ENCODE data around the gene FANCG.
A peak's percentile ranks its signal among the peaks of the same experiment; 100 is the strongest.

FANCG gene

DNA sequence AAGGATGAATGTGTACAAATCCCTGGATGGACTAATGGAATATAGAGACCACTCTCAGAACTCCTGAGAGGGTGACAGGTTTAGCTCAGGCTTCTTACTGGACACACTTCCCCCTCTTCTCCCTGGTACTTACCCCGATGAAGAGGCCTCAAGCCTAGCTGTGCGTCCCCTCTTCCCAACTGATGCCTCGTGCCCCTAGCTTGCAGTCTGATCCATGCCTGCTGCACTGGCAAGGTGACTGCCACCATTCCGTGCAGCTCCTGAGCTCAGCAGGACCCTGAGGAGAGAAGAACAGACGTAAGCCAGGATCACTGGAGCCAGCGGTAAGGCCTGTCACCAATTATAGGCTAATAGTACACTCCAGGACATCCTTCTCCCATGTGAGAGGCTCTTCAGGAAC lies 28.7 kb upstream of the FANCG start:
- no peak for DNase-seq (ENCODE audit: insufficient read length, low spot score)
- no peak for TF ChIP-seq POLR2A (IDR thresholded peaks at IDR 0.05; ENCODE audit: low read depth, low read length)
- FAIRE-seq, result no peak

GRCh38 chr9:35107297-35108290 lies 27.9 kb upstream of the FANCG start:
- TF ChIP-seq POLR2A (IDR thresholded peaks at IDR 0.05; ENCODE audit: low read depth, low read length), result no peak
- FAIRE-seq, result no peak

GRCh38 chr9:35106343-35106730 lies 26.6 kb upstream of the FANCG start:
- no peak for FAIRE-seq
- DNase-seq (ENCODE audit: insufficient read length, low spot score), result no peak
- TF ChIP-seq POLR2A (IDR thresholded peaks at IDR 0.05; ENCODE audit: low read depth, low read length), result no peak

More at GRCh38 chr9:35107297-35108290, 27.9 kb upstream of the FANCG start:
- no peak for DNase-seq (ENCODE audit: insufficient read length, low spot score)

DNA sequence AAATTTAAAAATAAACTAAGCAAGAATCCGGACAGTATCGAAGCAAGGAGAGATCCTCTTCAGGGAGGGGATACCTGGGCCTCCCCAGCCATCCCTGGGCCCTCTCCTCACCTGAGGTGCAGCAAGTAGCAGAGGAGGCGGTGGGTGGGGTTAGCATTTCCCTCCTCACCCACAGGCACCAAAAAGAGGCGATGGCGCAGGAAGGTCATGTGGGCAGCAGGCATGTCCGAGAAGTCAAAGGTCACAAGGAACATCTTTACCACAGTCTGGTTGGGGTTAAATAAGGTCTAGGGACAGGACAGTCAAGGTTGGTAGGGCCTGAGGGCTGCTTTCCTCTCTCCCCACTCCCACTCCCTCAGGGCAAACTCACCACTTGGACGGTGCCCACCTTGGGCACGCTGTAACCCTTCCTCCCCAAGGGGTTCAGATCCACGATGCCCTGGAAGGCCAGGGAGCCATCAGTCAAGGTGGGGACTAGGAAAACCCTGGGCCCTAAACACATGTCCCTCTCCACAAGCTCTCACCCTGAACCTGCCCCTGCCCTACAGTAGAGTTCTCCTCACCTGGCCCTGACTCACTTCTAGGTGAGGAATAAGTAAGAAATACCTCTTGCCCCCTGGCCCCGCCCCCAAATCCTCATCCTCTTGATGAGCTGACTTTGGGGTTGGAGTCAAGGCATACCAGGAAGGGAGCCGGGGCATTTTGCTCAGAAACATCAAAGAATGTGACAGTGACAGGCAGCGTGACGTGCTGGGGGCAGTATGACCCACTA lies 26.0 kb upstream of the FANCG start:
- DNase-seq (ENCODE audit: insufficient read length, low spot score), result no peak
- TF ChIP-seq POLR2A (IDR thresholded peaks at IDR 0.05; ENCODE audit: low read depth, low read length), result no peak
- no peak for FAIRE-seq

DNA sequence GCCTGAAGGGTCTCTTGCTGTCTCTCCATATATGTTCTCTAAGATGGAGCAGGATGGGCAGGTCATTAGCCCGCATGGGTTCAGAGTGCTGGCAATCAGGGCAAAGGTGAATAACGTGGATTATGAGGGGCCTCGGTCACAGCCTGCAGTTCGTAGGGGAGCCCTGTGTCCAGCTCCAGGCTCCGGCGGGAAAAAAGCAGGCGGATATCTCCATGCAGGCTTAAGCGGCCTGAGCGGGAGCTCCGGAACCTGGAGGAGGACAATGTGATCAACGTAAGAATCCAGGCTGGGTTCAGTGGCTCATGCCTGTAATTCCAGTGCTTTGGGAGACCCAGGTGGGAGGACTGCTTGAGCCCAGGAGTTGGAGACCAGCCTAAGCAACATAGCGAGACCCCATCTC lies 25.4 kb upstream of the FANCG start:
- FAIRE-seq (no peak), DNase-seq (ENCODE audit: insufficient read length, low spot score) (no peak)
- TF ChIP-seq POLR2A (IDR thresholded peaks at IDR 0.05; ENCODE audit: low read depth, low read length), result no peak

- no peak for FAIRE-seq
- TF ChIP-seq POLR2A (IDR thresholded peaks at IDR 0.05; ENCODE audit: low read depth, low read length), result no peak
- no peak for DNase-seq (ENCODE audit: insufficient read length, low spot score)
These were observed 24.8 kb upstream of the FANCG start for GRCh38 chr9:35104586-35104985.

GRCh38 chr9:35103660-35104191 lies 24.0 kb upstream of the FANCG start:
- no peak for DNase-seq (ENCODE audit: insufficient read length, low spot score)
- no peak for FAIRE-seq
- no peak for TF ChIP-seq POLR2A (IDR thresholded peaks at IDR 0.05; ENCODE audit: low read depth, low read length)

- DNase-seq (ENCODE audit: insufficient read length, low spot score), result peak; percentile 72
- peak; percentile 35; the same call in 1 of the 2 replicates for TF ChIP-seq POLR2A (IDR thresholded peaks at IDR 0.05; ENCODE audit: low read depth, low read length)
- peak; percentile 82 for FAIRE-seq
These were observed 23.3 kb upstream of the FANCG start, which contains the start of gene STOML2 for GRCh38 chr9:35102769-35103659. TSS of gene STOML2 (minus strand) at chr9:35103131. CDS start at chr9:35103094, 37 bp downstream.

- TF ChIP-seq POLR2A (IDR thresholded peaks at IDR 0.05; ENCODE audit: low read depth, low read length), result no peak
- no peak for DNase-seq (ENCODE audit: insufficient read length, low spot score)
- no peak for FAIRE-seq
These were observed 22.7 kb upstream of the FANCG start for GRCh38 chr9:35102465-35102768.

DNA sequence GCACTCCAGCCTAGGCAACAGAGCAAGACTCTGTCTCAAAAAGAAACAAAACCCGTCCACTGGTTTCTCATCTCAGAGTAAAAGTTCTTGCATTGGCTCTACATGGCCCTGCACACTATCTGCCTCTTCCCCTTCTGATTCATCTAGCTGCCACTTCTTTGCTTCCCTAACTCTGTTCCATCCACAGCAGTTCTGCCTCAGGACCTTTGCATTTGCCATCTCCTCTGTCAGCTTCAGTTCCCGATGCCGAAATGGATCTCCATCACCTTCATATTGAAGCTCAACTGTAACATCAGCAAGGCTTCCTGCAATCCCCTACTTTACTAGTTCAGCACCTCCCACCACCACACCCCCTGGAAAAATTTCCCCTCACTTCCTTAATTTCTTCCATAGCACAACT lies 17.8 kb upstream of the FANCG start:
- DNase-seq (ENCODE audit: insufficient read length, low spot score), result no peak
- no peak for TF ChIP-seq POLR2A (IDR thresholded peaks at IDR 0.05; ENCODE audit: low read depth, low read length)
- FAIRE-seq, result no peak

GRCh38 chr9:35096035-35096849 lies 16.5 kb upstream of the FANCG start, which contains the start of gene PIGO:
TSS of gene PIGO (minus strand) at chr9:35096591. CDS start at chr9:35095565, 1,026 bp downstream.
- DNase-seq (ENCODE audit: insufficient read length, low spot score) (peak; percentile 61), FAIRE-seq (no peak)
- no peak for TF ChIP-seq POLR2A (IDR thresholded peaks at IDR 0.05; ENCODE audit: low read depth, low read length)

GRCh38 chr9:35091536-35091935 lies 11.8 kb upstream of the FANCG start:
- FAIRE-seq, result no peak
- no peak for TF ChIP-seq POLR2A (IDR thresholded peaks at IDR 0.05; ENCODE audit: low read depth, low read length)
- DNase-seq (ENCODE audit: insufficient read length, low spot score), result no peak
